HepG2 (cell line): Measurements from ENCODE around the gene NEGR1. TPM values are rescaled to one million over a fixed set of nuclear protein-coding genes. Genes with fewer than 3 reads are reported as not detected.

Experiments
- ATAC-seq: fragments of 200-7000 bp; cut with Tn5 transposase; 3 replicates; pipeline ENCODE4 v1.9.1; 2020; ENCODE audit warnings: mild to moderate bottlenecking, moderate library complexity
- BruUV-seq: library from RNA; stranded (reverse); fragments of 400-500 nt; replicated peaks from 2 replicates; lab custom pipeline; 2021; lab: Mats Ljungman, UMichigan
- CTCF ChIA-PET: fragments of 300-600 bp; formaldehyde crosslinking; extraction: SDS; loops from one replicate; lab custom pipeline; 2021; ENCODE audit warnings: low total read pairs, inconsistent platforms, low intra/inter-chr PET ratio; lab: Yijun Ruan, JAX
- POLR2A ChIA-PET: fragments of 350-600 bp; sonication (Branson Sonifier 250); formaldehyde crosslinking; loops from one replicate; lab custom pipeline; 2020; ENCODE audit warnings: antibody characterized with exemption, inconsistent platforms; lab: Yijun Ruan, JAX
- DNase-seq: peaks from one replicate; pipeline ENCODE4 v3.0.0-alpha.2; 2015; ENCODE audit warnings: low spot score
- FAIRE-seq: peaks from 3 replicates; lab custom pipeline; 2011; peaks lifted over from hg19 to GRCh38; lab: Jason Lieb, UNC
- H2AFZ ChIP-seq: one replicate; pipeline ENCODE4 v1.6.1; 2011; ENCODE audit warnings: low read length, inconsistent platforms
- H3K27ac ChIP-seq: fragments of 300-600 bp; 3 replicates; pipeline ENCODE4 v1.8.0; 2011; ENCODE audit warnings: mixed run types, mild to moderate bottlenecking, mixed read lengths, low read length, inconsistent platforms; ENCODE audit not compliant: insufficient read depth; ENCODE audit errors: extremely low read length
- H3K27me3 ChIP-seq, 2 experiments: fragments of 200-600 bp in 1 of 2; 2 replicates in 1 of 2; 3 replicates in 1 of 2; pipeline versions ENCODE4 v1.6.0 to v1.8.0; 2011; ENCODE audit warnings: low read length in 2 of 2, mild to moderate bottlenecking in 2 of 2, moderate library complexity in 2 of 2, inconsistent platforms in 1 of 2; ENCODE audit not compliant: insufficient read depth in 2 of 2, control insufficient read depth in 1 of 2
- H3K36me3 ChIP-seq, 2 experiments: fragments of 200-600 bp in 1 of 2; replicated peaks in 1 of 2; 2 replicates in 1 of 2; 3 replicates in 1 of 2; pipeline versions ENCODE4 v1.5.1 to v1.8.0; 2011; ENCODE audit warnings: low read length in 2 of 2, inconsistent platforms in 1 of 2; ENCODE audit not compliant: insufficient read depth in 2 of 2, control insufficient read depth in 1 of 2
- H3K4me1 ChIP-seq: 2 replicates; pipeline ENCODE4 v1.5.1; 2012; ENCODE audit warnings: low read length, inconsistent platforms; ENCODE audit not compliant: insufficient read depth
- H3K4me2 ChIP-seq: 2 replicates; pipeline ENCODE4 v1.6.0; 2011; ENCODE audit warnings: low read depth, low read length, inconsistent platforms
- H3K4me3 ChIP-seq, 3 experiments: fragments of 200-600 bp in 1 of 3; sonication (generic), shearing (Covaris generic) in 1 of 3; replicated peaks in 1 of 3; 2 replicates each; pipeline ENCODE4 v1.5.1; 2011 to 2016; ENCODE audit warnings: low read length in 3 of 3, inconsistent platforms in 2 of 3, low read depth in 2 of 3, mild to moderate bottlenecking in 2 of 3, control low read depth in 1 of 3, mixed read lengths in 1 of 3; ENCODE audit not compliant: insufficient read depth in 1 of 3
- H3K79me2 ChIP-seq: one replicate; pipeline ENCODE4 v1.6.1; 2011; ENCODE audit warnings: low read length, inconsistent platforms; ENCODE audit not compliant: insufficient read depth
- H3K9ac ChIP-seq: 2 replicates; pipeline ENCODE4 v1.6.0; 2011; ENCODE audit warnings: mild to moderate bottlenecking, low read depth, low read length, inconsistent platforms; ENCODE audit not compliant: insufficient read depth
- H3K9me3 ChIP-seq: 2 replicates; pipeline ENCODE4 v1.5.1; 2012; ENCODE audit warnings: mild to moderate bottlenecking, low read length
- H4K20me1 ChIP-seq: 2 replicates; pipeline ENCODE4 v1.6.0; 2011; ENCODE audit warnings: inconsistent platforms, mild to moderate bottlenecking, low read length, moderate library complexity; ENCODE audit not compliant: insufficient read depth
- NKX3-1 ChIP-seq: sonication (generic); formaldehyde crosslinking; IDR thresholded peaks from 2 replicates; pipeline ENCODE4 v1.5.0; 2020; ENCODE audit warnings: missing genetic modification reagents
- PTBP1 ChIP-seq: fragments of 200-400 bp; formaldehyde crosslinking; IDR thresholded peaks from 2 replicates; pipeline ENCODE4 v1.6.1; 2018; ENCODE audit warnings: low read length, low read depth; ENCODE audit not compliant: poor library complexity, severe bottlenecking
- ZNF296 ChIP-seq: sonication (generic); formaldehyde crosslinking; conservative IDR thresholded peaks from 2 replicates; pipeline ENCODE4 v1.5.0; 2020; ENCODE audit warnings: mild to moderate bottlenecking, missing genetic modification reagents
- WGBS: methylation state at CpG from one replicate; pipeline ENCODE4 v1.1.6; 2017; ENCODE audit warnings: low lambda C conversion rate; 5-methylcytosine and 5-hydroxymethylcytosine counted together
- in situ Hi-C: cut with HindIII; loops from 2 replicates; pipeline ENCODE4 v1.10.0; 2017; ENCODE audit warnings: low pct_unique_long_range_greater_than_20kb; ENCODE audit not compliant: extremely low pct_ligation_motif_present
- intact Hi-C: fragments of 100-400 bp; cut with micrococcal nuclease; formaldehyde crosslinking; loops from one replicate; pipeline ENCODE4 v1.10.0; 2022; ENCODE audit not compliant: unreplicated experiment
- polyA plus RNA-seq, 8 experiments: library from polyadenylated mRNA; depleted of rRNA in 3 of 8; stranded (reverse) in 7 of 8; unstranded in 1 of 8; fragments of >200 nt; fragmentation: Illumina TruSeq in 4 of 8; extraction: Trizol in 4 of 8; gene quantifications; 2 replicates each; pipeline versions ENCODE4 v1.2.1 to v1.2.3, GENCODE V29; 2011 to 2016; ENCODE audit warnings: low read depth in 4 of 8, missing spikeins in 1 of 8, mixed read lengths in 1 of 8; ENCODE audit not compliant: insufficient read depth in 1 of 8
- total RNA-seq, 5 experiments: library from RNA; depleted of rRNA; stranded (reverse); fragments of >200 nt; fragmentation: Illumina TruSeq; extraction: Trizol; gene quantifications; 2 replicates each; pipeline ENCODE4 v1.2.3, GENCODE V29; 2016; ENCODE audit warnings: low read depth in 1 of 5
- TF ChIP-seq, protein P1 (sequence below): sonication (generic); formaldehyde crosslinking; IDR thresholded peaks from 2 replicates; pipeline ENCODE4 v1.4.0; 2020; ENCODE audit warnings: mild to moderate bottlenecking, low read depth, missing genetic modification reagents
- TF ChIP-seq, protein P2 (sequence below): sonication (generic); formaldehyde crosslinking; IDR thresholded peaks from 2 replicates; pipeline ENCODE4 v1.5.0; 2020; ENCODE audit warnings: mild to moderate bottlenecking, missing genetic modification reagents, borderline replicate concordance

The NEGR1 gene
- total and polyA plus RNA-seq, 2 of the 13 experiments (the other 11 are each of a cell fraction or from before 2014, with no cell fraction given): not detected

DNA sequence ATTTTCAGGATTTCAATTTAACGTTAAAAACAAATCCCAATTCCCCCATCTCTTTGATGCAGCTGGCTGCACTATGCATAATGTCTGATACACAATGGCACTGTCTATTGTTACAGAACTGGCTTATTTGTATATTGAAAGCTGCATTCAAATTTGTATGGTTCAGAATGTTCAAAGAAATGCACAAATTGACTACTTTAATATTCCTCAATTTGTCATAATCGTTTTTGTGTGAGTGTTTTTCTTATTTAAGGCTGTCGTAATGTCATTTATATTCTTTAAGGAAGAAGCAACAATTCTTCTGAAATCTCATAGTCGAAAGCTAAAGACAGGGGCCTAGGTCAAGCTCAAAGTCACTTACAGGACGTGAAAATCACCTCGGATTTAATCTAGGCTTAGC lies 860.1 kb downstream of the NEGR1 start:
- Histone ChIP-seq H3K9ac (no peak overlapping the region), H3K27ac (no peak overlapping the region), H3K4me1 (no peaks in the 10 kb centered on the region), H3K9me3 (peaks cover 13% of the 10 kb centered on the region; the same call in 1 of the 2 replicates), H3K79me2 (no peaks in the 10 kb centered on the region), H3K36me3 (no peaks in the 10 kb centered on the region), H3K4me3 (no peak overlapping the region), H2AFZ (no peak overlapping the region), H4K20me1 (no peaks in the 10 kb centered on the region), H3K4me2 (no peak overlapping the region), H3K27me3 (no peaks in the 10 kb centered on the region)
- BruUV-seq: no TSS peak
- intact Hi-C loops (no loop called here), in situ Hi-C loops (no loop called here)
- no peak for TF ChIP-seq ZNF296
- no peak for TF ChIP-seq PTBP1
- TF ChIP-seq, protein P1, sequence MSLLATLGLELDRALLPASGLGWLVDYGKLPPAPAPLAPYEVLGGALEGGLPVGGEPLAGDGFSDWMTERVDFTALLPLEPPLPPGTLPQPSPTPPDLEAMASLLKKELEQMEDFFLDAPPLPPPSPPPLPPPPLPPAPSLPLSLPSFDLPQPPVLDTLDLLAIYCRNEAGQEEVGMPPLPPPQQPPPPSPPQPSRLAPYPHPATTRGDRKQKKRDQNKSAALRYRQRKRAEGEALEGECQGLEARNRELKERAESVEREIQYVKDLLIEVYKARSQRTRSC: no peak
- TF ChIP-seq, protein P2, sequence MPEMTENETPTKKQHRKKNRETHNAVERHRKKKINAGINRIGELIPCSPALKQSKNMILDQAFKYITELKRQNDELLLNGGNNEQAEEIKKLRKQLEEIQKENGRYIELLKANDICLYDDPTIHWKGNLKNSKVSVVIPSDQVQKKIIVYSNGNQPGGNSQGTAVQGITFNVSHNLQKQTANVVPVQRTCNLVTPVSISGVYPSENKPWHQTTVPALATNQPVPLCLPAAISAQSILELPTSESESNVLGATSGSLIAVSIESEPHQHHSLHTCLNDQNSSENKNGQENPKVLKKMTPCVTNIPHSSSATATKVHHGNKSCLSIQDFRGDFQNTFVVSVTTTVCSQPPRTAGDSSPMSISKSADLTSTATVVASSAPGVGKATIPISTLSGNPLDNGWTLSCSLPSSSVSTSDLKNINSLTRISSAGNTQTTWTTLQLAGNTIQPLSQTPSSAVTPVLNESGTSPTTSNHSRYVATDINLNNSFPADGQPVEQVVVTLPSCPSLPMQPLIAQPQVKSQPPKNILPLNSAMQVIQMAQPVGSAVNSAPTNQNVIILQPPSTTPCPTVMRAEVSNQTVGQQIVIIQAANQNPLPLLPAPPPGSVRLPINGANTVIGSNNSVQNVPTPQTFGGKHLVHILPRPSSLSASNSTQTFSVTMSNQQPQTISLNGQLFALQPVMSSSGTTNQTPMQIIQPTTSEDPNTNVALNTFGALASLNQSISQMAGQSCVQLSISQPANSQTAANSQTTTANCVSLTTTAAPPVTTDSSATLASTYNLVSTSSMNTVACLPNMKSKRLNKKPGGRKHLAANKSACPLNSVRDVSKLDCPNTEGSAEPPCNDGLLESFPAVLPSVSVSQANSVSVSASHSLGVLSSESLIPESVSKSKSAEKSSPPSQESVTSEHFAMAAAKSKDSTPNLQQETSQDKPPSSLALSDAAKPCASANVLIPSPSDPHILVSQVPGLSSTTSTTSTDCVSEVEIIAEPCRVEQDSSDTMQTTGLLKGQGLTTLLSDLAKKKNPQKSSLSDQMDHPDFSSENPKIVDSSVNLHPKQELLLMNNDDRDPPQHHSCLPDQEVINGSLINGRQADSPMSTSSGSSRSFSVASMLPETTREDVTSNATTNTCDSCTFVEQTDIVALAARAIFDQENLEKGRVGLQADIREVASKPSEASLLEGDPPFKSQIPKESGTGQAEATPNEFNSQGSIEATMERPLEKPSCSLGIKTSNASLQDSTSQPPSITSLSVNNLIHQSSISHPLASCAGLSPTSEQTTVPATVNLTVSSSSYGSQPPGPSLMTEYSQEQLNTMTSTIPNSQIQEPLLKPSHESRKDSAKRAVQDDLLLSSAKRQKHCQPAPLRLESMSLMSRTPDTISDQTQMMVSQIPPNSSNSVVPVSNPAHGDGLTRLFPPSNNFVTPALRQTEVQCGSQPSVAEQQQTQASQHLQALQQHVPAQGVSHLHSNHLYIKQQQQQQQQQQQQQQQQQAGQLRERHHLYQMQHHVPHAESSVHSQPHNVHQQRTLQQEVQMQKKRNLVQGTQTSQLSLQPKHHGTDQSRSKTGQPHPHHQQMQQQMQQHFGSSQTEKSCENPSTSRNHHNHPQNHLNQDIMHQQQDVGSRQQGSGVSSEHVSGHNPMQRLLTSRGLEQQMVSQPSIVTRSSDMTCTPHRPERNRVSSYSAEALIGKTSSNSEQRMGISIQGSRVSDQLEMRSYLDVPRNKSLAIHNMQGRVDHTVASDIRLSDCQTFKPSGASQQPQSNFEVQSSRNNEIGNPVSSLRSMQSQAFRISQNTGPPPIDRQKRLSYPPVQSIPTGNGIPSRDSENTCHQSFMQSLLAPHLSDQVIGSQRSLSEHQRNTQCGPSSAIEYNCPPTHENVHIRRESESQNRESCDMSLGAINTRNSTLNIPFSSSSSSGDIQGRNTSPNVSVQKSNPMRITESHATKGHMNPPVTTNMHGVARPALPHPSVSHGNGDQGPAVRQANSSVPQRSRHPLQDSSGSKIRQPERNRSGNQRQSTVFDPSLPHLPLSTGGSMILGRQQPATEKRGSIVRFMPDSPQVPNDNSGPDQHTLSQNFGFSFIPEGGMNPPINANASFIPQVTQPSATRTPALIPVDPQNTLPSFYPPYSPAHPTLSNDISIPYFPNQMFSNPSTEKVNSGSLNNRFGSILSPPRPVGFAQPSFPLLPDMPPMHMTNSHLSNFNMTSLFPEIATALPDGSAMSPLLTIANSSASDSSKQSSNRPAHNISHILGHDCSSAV (CRISPR knock-in tag): no peak
- no peak for TF ChIP-seq NKX3-1
- FAIRE-seq (no peak), DNase-seq (no peak), ATAC-seq (no peak)
- POLR2A ChIA-PET: no interaction called here
- CTCF ChIA-PET: no interaction called here
- 2% methylated on average over 6 of the region's 6 CpGs for WGBS
